Measurements from ENCODE around the gene PPP2R5C.

Gene PPP2R5C

GRCh38 chr14:101907619-101908018 is 146.1 kb downstream of the PPP2R5C start:
- Histone ChIP-seq H3K9me2 (replicated peaks; ENCODE audit: control insufficient read depth, low read length) (no peaks in the 10 kb centered on the region), H3K27ac (ENCODE audit: low read depth, low read length) (no peak overlapping the region), H3K79me2 (ENCODE audit: control insufficient read depth, low read length) (no peaks in the 10 kb centered on the region), H3K27me3 (ENCODE audit: control insufficient read depth, low read length) (no peaks in the 10 kb centered on the region), H4K20me1 (ENCODE audit: control insufficient read depth, insufficient read depth, low read depth, low read length) (no peaks in the 10 kb centered on the region), H3K4me1 (ENCODE audit: control insufficient read depth, low read length) (no peaks in the 10 kb centered on the region), H3K4me3 (ENCODE audit: low read length) (no peak overlapping the region), H3K36me3 (ENCODE audit: control insufficient read depth, low read length) (peaks cover 75% of the 10 kb centered on the region), H3F3A (ENCODE audit: control insufficient read depth, insufficient read depth) (no peaks in the 10 kb centered on the region), H3K9me3 (ENCODE audit: control insufficient read depth, insufficient read depth, low read length) (no peaks in the 10 kb centered on the region), H3K4me2 (ENCODE audit: low read length) (no peak overlapping the region)
- TF ChIP-seq EZH2phosphoT487 (IDR thresholded peaks at IDR 0.05; ENCODE audit: borderline replicate concordance, low read length) (no peak), CTCF (IDR thresholded peaks at IDR 0.05; ENCODE audit: low read depth, low read length, poor library complexity, severe bottlenecking) (no peak)

GRCh38 chr14:101908795-101909194 is 147.3 kb downstream of the PPP2R5C start:
- no peaks in the 10 kb centered on the region for H3K9me3 ChIP-seq (ENCODE audit: control insufficient read depth, insufficient read depth, low read length)
- no peak overlapping the region for H3K4me2 ChIP-seq (ENCODE audit: low read length)
- H3K27ac ChIP-seq (ENCODE audit: low read depth, low read length): no peak overlapping the region
- H3K9me2 ChIP-seq (replicated peaks; ENCODE audit: control insufficient read depth, low read length): no peaks in the 10 kb centered on the region
- H3K36me3 ChIP-seq (ENCODE audit: control insufficient read depth, low read length): peaks cover 74% of the 10 kb centered on the region
- no peaks in the 10 kb centered on the region for H3F3A ChIP-seq (ENCODE audit: control insufficient read depth, insufficient read depth)
- TF ChIP-seq EZH2phosphoT487 (IDR thresholded peaks at IDR 0.05; ENCODE audit: borderline replicate concordance, low read length) (no peak), CTCF (IDR thresholded peaks at IDR 0.05; ENCODE audit: low read depth, low read length, poor library complexity, severe bottlenecking) (no peak)
- no peak overlapping the region for H3K4me3 ChIP-seq (ENCODE audit: low read length)
- H4K20me1 ChIP-seq (ENCODE audit: control insufficient read depth, insufficient read depth, low read depth, low read length): no peaks in the 10 kb centered on the region
- no peaks in the 10 kb centered on the region for H3K27me3 ChIP-seq (ENCODE audit: control insufficient read depth, low read length)
- H3K4me1 ChIP-seq (ENCODE audit: control insufficient read depth, low read length): no peaks in the 10 kb centered on the region
- H3K79me2 ChIP-seq (ENCODE audit: control insufficient read depth, low read length): no peaks in the 10 kb centered on the region

GRCh38 chr14:101909371-101910096 is 148.0 kb downstream of the PPP2R5C start:
- Histone ChIP-seq H3K4me1 (ENCODE audit: control insufficient read depth, low read length) (no peaks in the 10 kb centered on the region), H3K4me3 (ENCODE audit: low read length) (no peak overlapping the region), H3K27ac (ENCODE audit: low read depth, low read length) (no peak overlapping the region), H3K36me3 (ENCODE audit: control insufficient read depth, low read length) (peaks cover 74% of the 10 kb centered on the region), H3K9me2 (replicated peaks; ENCODE audit: control insufficient read depth, low read length) (no peaks in the 10 kb centered on the region), H4K20me1 (ENCODE audit: control insufficient read depth, insufficient read depth, low read depth, low read length) (no peaks in the 10 kb centered on the region), H3F3A (ENCODE audit: control insufficient read depth, insufficient read depth) (no peaks in the 10 kb centered on the region), H3K9me3 (ENCODE audit: control insufficient read depth, insufficient read depth, low read length) (no peaks in the 10 kb centered on the region), H3K27me3 (ENCODE audit: control insufficient read depth, low read length) (no peaks in the 10 kb centered on the region), H3K79me2 (ENCODE audit: control insufficient read depth, low read length) (no peaks in the 10 kb centered on the region), H3K4me2 (ENCODE audit: low read length) (no peak overlapping the region)
- TF ChIP-seq CTCF (IDR thresholded peaks at IDR 0.05; ENCODE audit: low read depth, low read length, poor library complexity, severe bottlenecking): no peak
- no peak for TF ChIP-seq EZH2phosphoT487 (IDR thresholded peaks at IDR 0.05; ENCODE audit: borderline replicate concordance, low read length)

All from DOHH2 (cell line).